Breast epithelium (tissue), 4 donors: ENCODE measurements around the gene VPS13A. TPM values are rescaled to one million over a fixed set of nuclear protein-coding genes. Genes with fewer than 3 reads are reported as not detected.

Source experiments
- DNase-seq, 2 donors: peaks; one replicate each; pipeline ENCODE4 v3.0.0-alpha.2; 2019; ENCODE audit warnings: low spot score in 2 of 2
- H3K27ac ChIP-seq, 2 donors: fragments of 200-600 bp; sonication (generic) in 1 of 2; one replicate each; pipeline ENCODE4 v1.5.1; 2016 to 2019; ENCODE audit warnings: mild to moderate bottlenecking in 1 of 2
- H3K27me3 ChIP-seq, 2 donors: fragments of 200-600 bp; sonication (generic) in 1 of 2; one replicate each; pipeline versions ENCODE4 v1.5.1 to v1.6.0; 2017 to 2019; ENCODE audit warnings: control low read depth in 1 of 2, mild to moderate bottlenecking in 1 of 2
- H3K36me3 ChIP-seq: fragments of 200-600 bp; one replicate; pipeline ENCODE4 v1.5.1; 2019
- H3K4me1 ChIP-seq, 2 donors: fragments of 200-600 bp; sonication (generic); one replicate each; pipeline ENCODE4 v1.5.1; 2016 to 2019; ENCODE audit warnings: control low read depth in 1 of 2
- H3K4me3 ChIP-seq, 3 donors: fragments of 200-600 bp; sonication (generic); 1 replicate in 2 of 3; 2 replicates in 1 of 3; pipeline ENCODE4 v1.5.1; 2016 to 2019; ENCODE audit warnings: mild to moderate bottlenecking in 3 of 3, moderate library complexity in 2 of 3
- H3K9me3 ChIP-seq, 2 donors: fragments of 200-600 bp; sonication (generic) in 1 of 2; one replicate each; pipeline ENCODE4 v1.5.1; 2016 to 2019; ENCODE audit warnings: control low read depth in 1 of 2
- CTCF ChIP-seq, 3 donors: fragments of 450-650 bp; IDR thresholded peaks; one replicate each; pipeline ENCODE4 v1.5.1; 2016 to 2017; ENCODE audit warnings: antibody characterized with exemption in 3 of 3, mild to moderate bottlenecking in 3 of 3, moderate library complexity in 3 of 3
- POLR2A ChIP-seq: fragments of 450-650 bp; IDR thresholded peaks from one replicate; pipeline ENCODE4 v1.6.1; 2016; ENCODE audit warnings: antibody characterized with exemption, mild to moderate bottlenecking, moderate library complexity
- POLR2AphosphoS5 ChIP-seq, 3 donors: sonication (generic); formaldehyde crosslinking; IDR thresholded peaks; one replicate each; pipeline ENCODE4 v1.6.1; 2017; ENCODE audit warnings: antibody characterized with exemption in 3 of 3
- intact Hi-C: fragments of 100-400 bp; cut with DNase I; formaldehyde crosslinking; loops from one replicate; pipeline ENCODE4 v1.15.1; 2023; ENCODE audit warnings: low total_unique reads
- total RNA-seq, 3 donors: library from RNA; depleted of rRNA; stranded (reverse); fragments of >200 nt; gene quantifications; one replicate each; pipeline ENCODE4 v1.1.0, GENCODE V29; 2016

Gene VPS13A
- total RNA-seq, 3 donors from 2014 or later: 26.7 to 62.2 (median 50.5) TPM

GRCh38 chr9:77212801-77213200 is 35.5 kb downstream of the VPS13A start:
- Histone ChIP-seq H3K4me1 (no peaks in the 10 kb centered on the region), H3K27me3 (no peaks in the 10 kb centered on the region), H3K36me3 (no peaks in the 10 kb centered on the region), H3K9me3 (no peaks in the 10 kb centered on the region), H3K27ac (no peak overlapping the region), H3K4me3 (no peak overlapping the region)
- intact Hi-C loops: no loop called here
- TF ChIP-seq CTCF (IDR thresholded peaks at IDR 0.05) (no peak), POLR2AphosphoS5 (IDR thresholded peaks at IDR 0.05) (no peak), POLR2A (no peak)
- no peak for DNase-seq

- Histone ChIP-seq H3K27ac (no peak overlapping the region), H3K4me3 (no peak overlapping the region), H3K36me3 (no peaks in the 10 kb centered on the region), H3K27me3 (no peaks in the 10 kb centered on the region), H3K9me3 (no peaks in the 10 kb centered on the region), H3K4me1 (no peaks in the 10 kb centered on the region)
- no peak for DNase-seq
- intact Hi-C loops: no loop called here
- TF ChIP-seq POLR2AphosphoS5 (IDR thresholded peaks at IDR 0.05) (no peak), POLR2A (no peak), CTCF (IDR thresholded peaks at IDR 0.05) (no peak)
These were observed 38.5 kb downstream of the VPS13A start for GRCh38 chr9:77215874-77216273.

GRCh38 chr9:77218612-77219011 is 41.3 kb downstream of the VPS13A start:
- H3K36me3 ChIP-seq: no peaks in the 10 kb centered on the region
- H3K4me3 ChIP-seq: no peak overlapping the region
- no peak for DNase-seq
- H3K9me3 ChIP-seq: no peaks in the 10 kb centered on the region
- intact Hi-C loops: no loop called here
- H3K27ac ChIP-seq: no peak overlapping the region
- no peaks in the 10 kb centered on the region for H3K27me3 ChIP-seq
- TF ChIP-seq POLR2AphosphoS5 (IDR thresholded peaks at IDR 0.05) (no peak), CTCF (IDR thresholded peaks at IDR 0.05) (no peak), POLR2A (no peak)
- no peaks in the 10 kb centered on the region for H3K4me1 ChIP-seq

GRCh38 chr9:77221431-77221830 is 44.1 kb downstream of the VPS13A start:
- no peaks in the 10 kb centered on the region for H3K27me3 ChIP-seq
- H3K36me3 ChIP-seq: no peaks in the 10 kb centered on the region
- no peak for TF ChIP-seq CTCF (IDR thresholded peaks at IDR 0.05)
- TF ChIP-seq POLR2A: no peak
- TF ChIP-seq POLR2AphosphoS5 (IDR thresholded peaks at IDR 0.05): no peak
- H3K4me1 ChIP-seq: no peaks in the 10 kb centered on the region
- intact Hi-C loops: no loop called here
- H3K9me3 ChIP-seq: no peaks in the 10 kb centered on the region
- H3K4me3 ChIP-seq: no peak overlapping the region
- DNase-seq: no peak
- H3K27ac ChIP-seq: no peak overlapping the region

- H3K36me3 ChIP-seq: no peaks in the 10 kb centered on the region
- H3K9me3 ChIP-seq: no peaks in the 10 kb centered on the region
- no peak overlapping the region for H3K27ac ChIP-seq
These were observed 47.5 kb downstream of the VPS13A start for GRCh38 chr9:77224746-77225312.

More at GRCh38 chr9:77224746-77225312, 47.5 kb downstream of the VPS13A start:
- Histone ChIP-seq H3K4me3 (no peak overlapping the region), H3K4me1 (no peaks in the 10 kb centered on the region), H3K27me3 (no peaks in the 10 kb centered on the region)
- no peak for DNase-seq
- intact Hi-C loops: no loop called here
- TF ChIP-seq CTCF (IDR thresholded peaks at IDR 0.05) (no peak), POLR2A (no peak), POLR2AphosphoS5 (IDR thresholded peaks at IDR 0.05) (no peak)
